ENCODE measurements around the gene SLC20A1. TPM values are rescaled to one million over a fixed set of nuclear protein-coding genes. Genes with fewer than 3 reads are reported as not detected.

SLC20A1 gene
- total RNA-seq, 1 donor from 2014 or later: 54.6 TPM

GRCh38 chr2:112710956-112711750 is 65.4 kb downstream of the SLC20A1 start:
- CTCF ChIA-PET: interaction anchor here (1.9 kb wide), 1 partner anchor 15 kb away, joined by 6 read pairs; no protein-coding TSS in a partner anchor
- TF ChIP-seq CTCF (IDR thresholded peaks at IDR 0.05): no peak
- Mint-ChIP-seq H3K4me1 (peaks cover 69% of the 10 kb centered on the region), H3K9me3 (no peaks in the 10 kb centered on the region), H3K27me3 (no peaks in the 10 kb centered on the region), H3K4me3 (peak overlapping the region; percentile 35), H3K27ac (peak overlapping the region; percentile 18), H3K36me3 (ENCODE audit: low read depth) (no peaks in the 10 kb centered on the region)
- DNase-seq (no peak), ATAC-seq (ENCODE audit: low read depth) (no peak)
- POLR2A ChIA-PET: no interaction called here
- intact Hi-C loops (cut with micrococcal nuclease): no loop called here

GRCh38 chr2:112712465-112712864 is 66.7 kb downstream of the SLC20A1 start:
- Mint-ChIP-seq H3K9me3 (peaks cover 2% of the 10 kb centered on the region), H3K4me1 (peaks cover 56% of the 10 kb centered on the region), H3K36me3 (ENCODE audit: low read depth) (no peaks in the 10 kb centered on the region), H3K27me3 (no peaks in the 10 kb centered on the region), H3K27ac (peak overlapping the region; percentile 18), H3K4me3 (no peak overlapping the region)
- no peak for TF ChIP-seq CTCF (IDR thresholded peaks at IDR 0.05)
- intact Hi-C loops (cut with micrococcal nuclease): no loop called here
- ATAC-seq (ENCODE audit: low read depth) (no peak), DNase-seq (no peak)
- CTCF ChIA-PET: interaction anchor here (0.7 to 1.9 kb wide), 3 partner anchors 14 to 86 kb away, joined by 3 to 6 read pairs (median 3); no protein-coding TSS in a partner anchor
- POLR2A ChIA-PET: no interaction called here

GRCh38 chr2:112712903-112713584 is 67.3 kb downstream of the SLC20A1 start:
- no peaks in the 10 kb centered on the region for H3K36me3 Mint-ChIP-seq (ENCODE audit: low read depth)
- ATAC-seq (ENCODE audit: low read depth): no peak
- no peak for TF ChIP-seq CTCF (IDR thresholded peaks at IDR 0.05)
- peak overlapping the region; percentile 74 for H3K27ac Mint-ChIP-seq
- ChIA-PET POLR2A (interaction anchor here (1.6 kb wide), 1 partner anchor 13 kb away, joined by 3 read pairs; no protein-coding TSS in a partner anchor), CTCF (interaction anchor here (1.5 to 1.9 kb wide), 2 partner anchors 13 to 87 kb away, joined by 3 to 6 read pairs; no protein-coding TSS in a partner anchor)
- no peak overlapping the region for H3K4me3 Mint-ChIP-seq
- no peak for DNase-seq
- intact Hi-C loops (cut with micrococcal nuclease): no loop called here
- H3K27me3 Mint-ChIP-seq: no peaks in the 10 kb centered on the region
- peaks cover 50% of the 10 kb centered on the region for H3K4me1 Mint-ChIP-seq
- peaks cover 2% of the 10 kb centered on the region for H3K9me3 Mint-ChIP-seq

Other genes with a start within 250 kb of the SLC20A1 start
- 16.4 and 26.6 TPM in 2 replicates for gene RGPD8, start 212.3 kb upstream of the SLC20A1 start, total RNA-seq
- 16.0 and 20.8 TPM in 2 replicates for gene TTL, start 163.8 kb upstream of the SLC20A1 start, total RNA-seq
- gene POLR1B, start 103.5 kb upstream of the SLC20A1 start, total RNA-seq: 43.1 and 48.8 TPM in 2 replicates
- gene CHCHD5, start 61.3 kb upstream of the SLC20A1 start, total RNA-seq: 26.0 and 28.4 TPM in 2 replicates
- gene NT5DC4, start 75.1 kb downstream of the SLC20A1 start, total RNA-seq: 1.4 and 2.1 TPM in 2 replicates
- gene CKAP2L, start 118.7 kb downstream of the SLC20A1 start, total RNA-seq: 1.2 TPM in 2 replicates
- 1.4 and 1.9 TPM in 2 replicates for gene IL1A, start 138.6 kb downstream of the SLC20A1 start, total RNA-seq
- gene IL1B, start 190.8 kb downstream of the SLC20A1 start, total RNA-seq: 0.53 and 0.71 TPM in 2 replicates

Measured in activated B cell treated with CpG ODN at 0.5 μM for 24 hours (primary cell).